DMS114 treated with DMSO at 0.1 percent for 48 hours (cell line): ENCODE results near the gene ZNF300.
"Not testable (repeated sequence)": the region's sequence is repeated elsewhere in the genome, so short reads cannot be mapped to it uniquely, and the experiment has no call there.

ENCODE experiments used
- DNase-seq: peaks from one replicate; lab custom pipeline; 2025; ENCODE audit not compliant: unreplicated experiment; lab: John Stamatoyannopoulos, UW

The ZNF300 gene

DNA sequence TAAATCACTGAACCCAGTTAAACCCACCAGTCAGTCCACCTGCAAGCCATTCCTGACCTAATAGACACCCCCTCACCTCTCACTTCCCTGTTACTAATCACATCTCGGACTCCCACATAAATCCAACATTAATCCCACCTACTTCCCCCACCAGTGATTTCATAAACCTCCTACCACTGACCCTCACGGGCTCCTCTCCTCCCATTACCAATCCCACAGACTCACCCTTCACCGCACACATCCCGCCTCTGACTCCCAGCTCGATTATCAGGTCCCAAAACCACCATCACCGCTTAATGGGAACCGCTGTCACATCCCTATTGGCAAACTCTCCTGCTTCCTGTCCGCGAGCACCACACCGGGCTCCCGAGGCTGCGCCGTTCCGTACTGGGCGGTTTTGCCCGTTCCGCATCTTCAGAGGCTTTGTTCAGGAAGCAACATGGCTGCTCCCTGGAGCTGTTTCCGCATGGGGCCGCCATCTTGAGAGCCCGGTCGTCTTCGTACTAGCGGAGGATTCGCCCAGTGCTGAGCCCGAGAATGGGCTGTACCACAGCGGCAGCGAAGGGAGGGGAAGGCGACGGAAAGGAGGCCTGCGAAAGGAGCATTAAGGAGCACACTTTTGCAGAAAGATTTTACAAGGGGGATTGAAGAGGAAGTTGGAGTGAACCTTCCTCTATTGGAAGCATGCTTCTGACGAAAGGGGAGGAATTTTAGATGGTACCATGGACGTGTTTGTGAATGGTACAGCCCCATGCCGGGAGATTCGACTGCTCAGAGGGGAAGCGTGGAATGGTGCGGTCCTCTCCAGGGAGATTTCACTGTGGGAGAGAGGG, at the start of gene ZNF300:
Gene ZNF300 (minus strand): TSS at position 502 of the 833 bp plus-strand sequence. CDS start 1,825 bp downstream, outside the sequence.
- DNase-seq = peak; percentile 65

DNA sequence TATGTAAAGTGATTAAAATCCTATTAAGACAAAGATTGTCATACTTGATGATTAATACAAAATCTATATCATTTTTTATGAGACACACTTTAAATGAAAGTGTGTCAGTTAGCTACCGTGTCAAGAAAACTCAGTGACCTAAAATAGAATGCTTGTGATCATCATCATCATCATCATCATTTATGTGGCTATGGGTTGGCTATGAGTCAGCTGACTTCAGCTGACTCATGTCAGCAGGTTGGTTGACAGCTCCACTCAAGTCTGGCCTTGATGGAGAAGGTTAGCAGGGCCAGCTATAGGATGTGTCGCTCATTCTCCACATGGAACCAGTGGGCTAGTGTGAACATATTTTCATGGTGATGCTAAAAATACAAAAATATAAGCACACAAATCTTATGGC, 43.8 kb upstream of the ZNF300 start:
- DNase-seq = no peak

DNA sequence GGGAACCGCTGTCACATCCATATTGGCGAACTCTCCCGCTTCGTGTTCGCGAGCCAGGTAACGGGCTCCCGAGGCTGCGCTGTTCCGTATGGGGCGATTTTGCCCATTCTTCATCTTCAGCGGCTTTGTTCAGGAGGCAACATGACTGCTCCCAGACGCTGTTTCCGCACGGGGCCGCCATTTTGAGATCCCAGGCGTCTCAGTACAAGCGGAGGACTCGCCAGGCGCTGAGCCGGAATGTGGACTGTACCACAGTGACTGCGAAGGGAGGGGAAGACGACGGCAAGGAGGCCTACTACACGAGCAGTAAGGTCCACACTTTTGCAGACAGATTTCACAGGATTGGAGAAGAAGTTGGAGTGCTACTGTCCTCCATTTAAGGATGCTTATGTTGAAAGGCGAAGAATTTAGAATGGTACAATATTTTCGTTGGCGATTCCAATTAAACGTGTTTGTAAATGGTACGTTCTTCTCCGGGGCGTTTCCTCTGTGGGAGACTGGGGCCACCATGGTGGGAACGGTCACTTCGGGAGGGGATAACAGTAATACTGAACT, 41.6 kb upstream of the ZNF300 start:
- no peak for DNase-seq

DNA sequence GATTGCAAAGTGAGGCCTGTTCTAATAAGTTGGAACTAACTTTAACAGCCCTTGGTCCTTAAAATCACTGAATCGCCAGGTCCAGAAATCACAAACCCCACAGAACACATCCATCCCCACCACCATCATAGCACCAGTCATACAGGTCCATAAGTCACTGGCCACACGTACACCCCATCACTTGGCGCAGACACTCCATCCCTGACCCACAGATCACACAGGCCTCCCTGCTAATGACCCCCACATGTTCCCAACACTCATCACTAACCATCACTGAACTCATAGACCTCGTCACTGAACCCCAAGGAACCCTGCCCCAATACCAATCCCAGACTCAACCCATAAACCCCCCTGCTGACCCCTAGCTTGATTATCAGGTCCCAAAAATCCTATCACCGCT, 41.2 kb upstream of the ZNF300 start:
- DNase-seq = no peak

DNA sequence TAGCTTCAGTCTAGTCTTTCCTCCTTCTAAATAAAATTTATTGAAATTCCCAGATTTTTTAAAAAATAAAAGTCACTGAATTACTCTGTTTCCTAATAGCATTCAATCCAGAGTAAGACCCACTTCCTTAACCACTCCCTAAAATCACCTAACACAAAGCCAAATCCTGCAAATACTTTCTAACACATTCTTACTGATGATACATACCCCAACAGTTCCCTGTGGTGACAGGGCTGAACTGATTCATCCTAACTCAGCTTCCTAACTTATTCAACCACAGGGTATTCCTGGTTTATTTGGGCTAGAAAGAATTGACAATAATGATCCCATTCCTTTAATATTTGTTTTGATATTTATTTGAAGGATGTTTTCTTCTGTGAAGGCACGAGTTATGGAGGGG, 40.7 kb upstream of the ZNF300 start:
- no peak for DNase-seq

DNA sequence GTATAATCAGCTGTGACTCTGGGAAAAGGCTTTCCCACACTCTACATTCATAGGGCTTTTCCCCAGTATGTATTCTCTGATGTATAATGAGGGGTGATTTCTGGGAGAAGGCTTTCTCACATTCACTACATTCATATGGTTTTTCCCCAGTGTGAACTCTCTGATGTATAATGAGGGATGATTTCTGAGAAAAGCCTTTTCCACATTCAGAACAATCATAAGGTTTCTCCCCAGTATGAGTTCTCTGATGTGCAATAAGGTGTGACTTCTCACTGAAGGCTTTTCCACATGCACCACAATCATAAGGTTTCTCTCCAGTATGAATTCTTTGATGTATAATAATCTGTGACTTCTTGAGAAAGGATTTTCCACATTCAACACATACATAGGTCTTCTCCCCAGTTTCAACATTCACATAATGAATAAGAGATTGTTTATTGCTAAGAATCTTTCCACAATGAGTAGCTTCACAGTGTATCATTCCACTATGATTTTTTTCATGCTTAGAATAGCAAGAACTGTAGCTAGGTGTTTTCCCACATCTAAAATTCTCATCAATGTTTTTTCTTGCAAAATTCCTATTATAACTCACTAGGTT, 26.7 kb upstream of the ZNF300 start:
- no peak for DNase-seq

DNA sequence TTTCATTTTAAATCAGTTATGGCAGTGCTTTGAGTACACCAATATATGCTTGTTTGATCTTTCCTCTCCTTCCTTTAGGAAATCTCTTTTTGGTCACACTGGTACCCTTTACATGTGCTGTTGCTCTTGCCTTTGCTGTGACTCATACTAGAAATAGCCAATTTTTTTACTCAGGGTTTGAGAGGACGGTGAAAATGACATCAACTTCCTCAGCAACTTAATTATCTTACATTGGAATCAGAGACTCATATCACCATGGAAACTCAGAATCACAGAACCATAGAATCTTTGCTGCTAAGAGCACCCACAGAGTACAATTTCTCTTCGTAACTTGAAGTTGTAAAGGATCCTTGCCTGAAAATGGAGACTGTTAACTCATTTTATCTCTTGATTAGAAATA, 13.8 kb upstream of the ZNF300 start:
- DNase-seq = no peak

DNA sequence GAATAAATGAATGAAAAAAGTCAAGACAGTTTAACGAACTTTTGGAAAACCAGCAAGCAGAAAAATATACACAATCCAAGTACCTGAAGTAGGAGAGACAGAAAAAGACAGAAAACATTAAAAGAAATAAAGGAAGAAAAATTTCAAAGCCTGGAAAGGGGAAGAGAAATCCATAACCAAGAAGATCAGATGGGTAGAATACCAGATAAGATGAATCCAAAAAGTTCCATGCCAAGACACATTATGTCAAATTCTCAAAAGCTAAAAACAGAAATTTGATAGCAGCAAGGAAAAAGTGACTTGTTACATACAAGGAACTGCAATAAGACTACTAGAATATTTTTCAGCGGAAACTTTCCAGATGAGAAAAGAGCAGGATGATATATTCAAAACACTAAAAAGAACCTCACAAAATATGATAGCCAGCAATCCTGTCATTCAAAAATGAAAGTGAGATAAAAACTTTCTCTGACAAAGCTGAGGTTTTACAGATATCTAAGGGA, 7.6 kb upstream of the ZNF300 start:
- DNase-seq = no peak

DNA sequence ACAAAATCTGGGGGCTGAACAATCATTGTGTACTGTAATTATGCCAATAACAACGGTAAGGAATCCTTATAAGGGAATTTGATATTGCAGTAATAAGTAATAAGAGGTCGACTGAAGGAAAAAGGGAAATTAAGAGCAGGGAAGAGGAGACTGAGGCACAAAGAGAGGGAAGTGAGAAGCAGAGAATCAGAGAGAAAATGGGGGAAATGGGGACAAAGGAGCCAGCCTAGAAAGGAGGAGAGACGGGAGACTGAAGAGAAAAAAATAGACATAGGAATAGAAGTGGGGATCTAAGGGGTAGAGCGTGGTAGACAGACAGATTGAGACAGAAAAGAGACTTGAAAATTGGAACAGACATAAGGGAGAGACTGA, 518 bp upstream of the ZNF300 start:
- DNase-seq = no peak

DNA sequence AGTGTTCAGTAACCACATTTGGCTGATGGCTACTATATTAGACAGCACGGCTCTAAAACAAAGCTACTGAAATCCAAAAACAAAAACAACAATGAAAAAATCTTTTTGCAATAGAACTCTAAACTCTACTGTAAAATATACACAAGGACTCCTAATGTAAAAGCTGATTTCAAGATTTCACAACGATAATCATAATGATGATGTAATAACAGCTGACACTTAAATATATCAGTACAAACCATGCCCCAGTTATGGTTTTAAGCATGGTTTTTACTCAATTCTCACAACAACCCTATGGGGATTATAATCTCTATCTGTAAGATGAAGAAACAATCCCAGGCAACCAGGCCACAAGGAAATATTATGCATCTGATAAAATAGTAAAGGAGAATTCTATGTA, 3.3 kb downstream of the ZNF300 start:
- no peak for DNase-seq

DNA sequence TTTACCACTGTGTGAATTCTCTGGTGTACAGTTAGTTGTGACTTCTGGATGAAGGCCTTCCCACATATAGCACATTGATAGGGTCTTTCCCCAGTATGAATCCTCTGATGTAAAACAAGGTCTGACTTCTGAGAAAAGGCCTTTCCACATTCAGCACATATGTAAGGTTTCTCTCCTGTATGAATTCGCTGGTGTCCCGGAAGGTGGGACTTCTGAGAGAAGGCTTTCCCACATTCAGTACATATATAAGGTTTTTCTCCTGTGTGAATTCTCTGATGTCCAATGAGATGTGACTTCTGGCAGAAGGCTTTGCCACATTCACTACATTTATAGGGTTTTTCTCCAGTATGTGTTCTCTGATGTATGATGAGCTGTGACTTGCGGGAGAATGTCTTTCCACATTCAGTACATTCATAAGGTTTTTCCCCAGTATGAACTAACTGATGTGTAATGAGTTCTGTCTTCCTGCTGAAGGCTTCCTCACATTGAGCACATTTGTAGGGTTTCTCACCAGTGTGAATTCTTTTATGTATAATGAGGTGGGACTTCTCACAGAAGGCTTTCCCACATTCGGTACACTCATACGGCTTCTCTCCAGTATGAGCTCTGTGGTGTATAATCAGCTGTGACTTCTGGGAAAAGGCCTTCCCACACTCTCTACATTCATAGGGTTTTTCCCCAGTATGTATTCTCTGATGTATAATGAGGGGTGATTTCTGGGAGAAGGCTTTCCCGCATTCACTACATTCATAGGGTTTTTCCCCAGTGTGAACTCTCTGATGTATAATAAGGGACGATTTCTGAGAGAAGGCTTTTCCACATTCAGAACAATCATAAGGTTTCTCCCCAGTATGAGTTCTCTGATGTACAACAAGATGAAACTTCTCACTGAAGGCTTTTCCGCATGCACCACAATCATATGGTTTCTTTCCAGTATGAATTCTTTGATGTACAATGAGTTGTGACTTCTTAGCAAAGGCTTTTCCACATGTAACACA, 9.1 kb downstream of the ZNF300 start:
- DNase-seq = no peak

DNA sequence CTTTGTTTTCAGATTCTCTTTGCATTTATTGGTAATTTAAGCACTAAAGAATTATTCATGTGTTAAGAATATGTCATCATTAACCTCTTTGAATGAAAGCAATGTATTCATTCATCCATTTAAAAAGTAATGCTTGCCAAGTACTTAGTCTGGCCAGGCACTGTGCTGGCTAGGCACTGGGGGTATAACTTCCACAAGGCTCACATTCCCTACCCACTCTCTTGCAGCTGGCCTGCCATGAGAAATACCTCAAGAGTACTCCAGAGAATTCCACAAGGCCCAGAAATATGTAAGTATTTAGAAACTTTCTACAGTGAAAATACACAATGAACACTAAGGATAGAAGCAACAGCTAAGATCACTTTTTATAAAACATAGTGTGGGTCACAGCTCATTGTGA, 25.4 kb downstream of the ZNF300 start:
- DNase-seq = no peak

DNA sequence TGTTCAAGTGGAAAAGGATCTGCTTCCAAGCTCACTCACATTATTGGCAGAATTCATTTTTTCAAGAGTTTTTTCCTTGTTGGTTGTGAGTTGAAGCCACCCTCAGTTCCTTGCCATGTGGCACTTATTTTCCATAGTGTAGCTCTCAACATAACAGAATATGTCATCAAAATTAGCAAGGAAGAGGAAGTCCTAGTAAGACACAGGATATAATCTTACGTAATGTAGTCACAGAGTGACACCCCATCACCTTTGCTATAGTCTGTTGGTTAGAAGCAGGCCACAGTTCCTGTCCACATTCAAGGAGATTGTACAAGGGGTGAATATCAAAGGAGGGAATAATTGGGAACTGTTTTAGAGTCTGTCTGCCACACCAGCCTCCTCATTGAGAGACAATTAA, 42.7 kb downstream of the ZNF300 start:
- DNase-seq = no peak

DNA sequence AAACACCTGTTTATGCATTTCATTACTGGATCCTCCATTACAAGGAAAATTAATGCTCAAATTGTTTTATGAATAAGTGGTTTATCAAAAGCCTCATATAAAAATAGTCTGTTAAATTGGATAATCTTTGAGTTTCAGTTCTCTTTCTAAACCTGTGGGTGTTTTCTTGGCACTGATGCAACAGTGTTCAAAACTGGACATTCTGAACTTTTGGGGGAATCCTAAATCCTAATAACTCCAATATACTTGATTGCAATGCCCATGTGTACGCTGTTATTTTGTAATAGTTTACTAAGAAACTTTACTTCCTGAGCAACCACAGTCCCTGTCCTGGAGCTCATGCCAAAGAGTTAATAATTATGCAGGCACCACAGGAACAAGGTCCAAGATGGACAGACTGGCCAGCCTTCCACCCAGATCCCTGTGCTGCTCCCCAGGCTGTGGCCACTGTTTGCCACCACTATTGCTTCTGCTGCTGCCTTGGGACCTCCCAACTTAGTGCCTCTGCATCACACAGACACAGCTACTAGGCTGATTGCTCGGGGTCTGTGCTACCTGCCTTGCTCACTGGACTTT, 44.4 kb downstream of the ZNF300 start:
- no peak for DNase-seq

DNA sequence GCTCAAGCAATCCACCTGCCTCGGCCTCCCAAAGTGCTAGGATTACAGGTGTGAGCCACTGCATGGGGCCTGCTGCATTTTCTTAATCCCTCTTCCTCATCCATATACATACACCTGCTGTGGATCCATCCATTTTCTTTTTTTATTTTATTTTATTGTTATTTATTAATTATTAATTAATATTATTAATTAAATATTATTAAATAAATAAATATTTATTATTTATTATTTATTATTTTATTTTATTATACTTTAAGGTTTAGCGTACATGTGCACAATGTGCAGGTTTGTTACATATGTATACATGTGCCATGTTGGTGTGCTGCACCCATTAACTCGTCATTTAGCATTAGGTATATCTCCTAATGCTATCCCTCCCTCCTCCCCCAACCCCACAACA, 48.1 kb downstream of the ZNF300 start:
- not testable (repeated sequence) for DNase-seq

DNA sequence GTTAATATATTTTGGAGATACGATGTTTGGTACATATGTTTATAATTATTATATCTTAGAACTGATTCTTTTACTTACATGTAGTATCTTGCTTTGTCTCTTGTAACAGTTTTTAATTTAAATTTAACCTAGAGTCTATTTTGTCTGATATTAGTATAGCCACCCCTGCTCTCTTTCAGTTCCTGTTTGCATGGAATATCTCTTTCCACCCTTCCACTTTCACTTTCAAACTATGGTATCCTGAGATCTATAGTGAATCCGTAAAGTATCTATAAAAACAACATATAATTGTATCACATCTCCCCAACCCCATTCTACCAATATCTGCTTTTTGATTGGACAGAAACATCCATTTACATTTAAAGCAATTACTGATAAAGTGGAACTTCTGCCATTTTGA, 51.2 kb downstream of the ZNF300 start:
- no peak for DNase-seq

DNA sequence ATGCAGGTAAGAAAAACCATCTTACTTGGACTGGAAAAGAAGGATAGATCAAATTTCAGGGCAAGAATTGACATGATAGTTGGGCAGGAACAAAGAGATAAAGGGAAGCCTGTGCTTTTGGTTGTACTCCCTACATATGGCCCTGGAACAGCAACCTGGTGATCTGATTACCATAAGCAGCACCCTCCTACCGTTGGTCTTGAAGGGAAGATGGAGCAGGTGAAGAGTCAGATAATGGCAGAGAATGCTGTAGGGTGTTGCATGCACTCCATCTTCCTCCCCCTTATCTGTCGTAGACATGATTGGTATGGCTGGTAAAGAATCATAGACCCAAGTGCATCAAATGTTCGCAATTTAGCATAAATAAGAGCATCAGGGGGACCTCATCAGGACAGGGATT, 53.7 kb downstream of the ZNF300 start:
- no peak for DNase-seq

DNA sequence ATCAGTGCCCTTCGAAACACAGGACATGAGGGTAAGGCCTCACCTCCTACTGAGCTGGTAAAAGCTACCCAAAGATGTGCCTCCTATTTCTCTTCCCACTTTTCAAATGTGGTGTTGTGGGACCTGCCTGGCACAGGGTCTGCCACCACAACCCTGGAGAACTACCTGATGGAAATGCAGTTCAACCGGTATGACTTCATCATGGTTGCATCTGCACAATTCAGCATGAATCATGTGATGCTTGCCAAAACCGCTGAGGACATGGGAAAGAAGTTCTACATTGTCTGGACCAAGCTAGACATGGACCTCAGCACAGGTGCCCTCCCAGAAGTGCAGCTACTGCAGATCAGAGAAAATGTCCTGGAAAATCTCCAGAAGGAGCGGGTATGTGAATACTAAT, 56.5 kb downstream of the ZNF300 start:
- no peak for DNase-seq

DNA sequence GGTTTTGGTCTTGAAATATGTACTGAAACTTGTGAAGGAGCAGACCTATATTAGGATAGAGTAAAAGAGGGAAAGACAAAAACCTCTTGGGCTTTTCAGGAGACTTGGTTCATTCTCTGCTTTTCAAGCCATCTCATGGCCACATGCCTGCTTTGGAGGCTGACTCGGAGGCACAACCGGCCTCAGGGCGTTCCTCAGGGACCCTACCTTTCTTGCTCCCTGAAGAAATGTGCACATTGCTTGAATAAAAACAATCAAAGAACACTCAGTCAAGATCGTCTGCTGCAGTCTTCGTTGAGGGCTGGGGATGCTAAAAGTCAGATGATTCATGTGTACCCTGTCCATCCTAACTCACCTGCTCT, 57.5 kb downstream of the ZNF300 start:
- no peak for DNase-seq

DNA sequence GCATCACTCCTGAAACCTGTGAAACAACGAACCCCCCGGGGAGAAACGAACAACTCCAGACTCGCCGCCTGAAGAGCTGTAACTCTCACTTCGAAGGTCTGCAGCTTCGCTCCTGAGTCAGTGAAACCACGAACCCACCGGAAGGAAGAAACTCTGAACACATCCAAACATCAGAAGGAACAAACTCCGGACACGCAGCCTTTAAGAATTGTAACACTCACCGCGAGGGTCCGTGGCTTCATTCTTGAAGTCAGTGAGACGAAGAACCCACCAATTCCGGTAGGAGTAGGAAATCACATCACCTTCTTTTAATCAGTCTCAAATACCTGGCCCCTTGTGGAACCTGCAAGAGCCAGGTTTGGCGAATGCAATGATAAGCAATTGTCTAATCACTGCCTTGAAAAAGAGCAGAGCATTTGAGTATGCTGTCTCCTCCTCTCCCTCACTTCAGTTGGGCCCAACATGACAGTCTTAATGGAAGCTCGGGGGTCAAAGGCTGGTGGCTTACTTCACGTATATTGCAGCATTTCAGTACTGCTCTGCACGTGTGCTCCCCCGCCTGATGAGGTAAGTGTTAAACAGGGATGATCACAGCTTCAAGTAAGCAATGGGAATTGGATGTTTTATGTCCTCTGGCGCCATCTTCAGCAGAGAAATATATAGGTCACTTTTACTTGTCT, 58.0 kb downstream of the ZNF300 start:
- DNase-seq = peak; percentile 73
